ENCODE results near the gene CST9.

CST9 gene

DNA sequence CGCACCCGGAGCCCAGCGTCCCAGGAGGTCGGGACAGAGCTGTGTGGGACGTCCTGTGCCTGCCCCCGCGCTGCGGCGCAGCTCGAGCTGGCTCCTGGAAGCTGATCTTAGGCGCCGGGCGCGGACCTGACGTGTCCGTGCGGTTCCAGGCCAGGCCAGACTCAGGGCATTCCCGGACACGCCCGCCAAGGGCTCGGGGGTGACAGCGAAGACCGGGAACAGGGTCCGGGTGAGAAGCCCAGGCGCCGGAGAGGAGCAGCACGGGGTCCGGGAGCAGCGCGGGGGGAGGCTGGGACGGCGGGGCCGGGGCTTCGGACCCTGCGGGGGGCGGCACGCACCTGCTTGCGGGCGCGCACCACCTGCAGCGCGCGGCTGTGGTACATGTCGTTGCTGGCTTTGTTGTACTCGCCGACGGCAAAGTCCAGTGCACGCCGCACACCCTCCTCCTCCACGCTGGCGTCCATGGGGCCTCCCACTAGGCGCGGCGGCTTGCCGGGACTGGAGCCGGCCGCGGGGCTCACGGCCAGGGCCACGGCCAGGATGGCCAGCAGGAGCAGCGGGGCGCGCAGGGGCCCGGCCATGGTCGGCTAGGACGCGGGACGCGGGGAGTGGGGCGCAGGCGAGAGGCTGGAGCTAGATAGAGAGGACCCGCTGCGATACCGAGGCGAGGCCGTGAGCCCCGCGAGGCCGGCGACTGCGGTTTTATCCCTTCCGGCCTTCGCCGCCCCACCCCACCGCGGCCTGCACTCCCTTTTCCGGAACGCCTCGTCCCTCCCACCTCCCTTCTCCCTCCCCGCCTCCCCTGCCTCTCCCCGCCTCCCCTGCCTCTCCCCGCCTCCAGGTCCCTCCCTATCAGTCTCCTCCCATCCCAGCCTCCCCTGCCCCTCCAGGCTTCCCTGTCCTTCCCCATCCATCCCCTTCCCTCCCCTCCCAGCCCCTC, 31.8 kb upstream of the CST9 start, which contains the start of gene CST3:
TSS of gene CST3 (minus strand) at position 674 of the 940 bp plus-strand sequence. CDS start at position 581, 93 bp downstream.
- TF ChIP-seq RAD21 (IDR thresholded peaks at IDR 0.05; ENCODE audit: low read depth): no peak
- no peak; the same call in 1 of the 2 replicates for TF ChIP-seq ZBTB7A (IDR thresholded peaks at IDR 0.05; ENCODE audit: low read depth)
- TF ChIP-seq TAF1 (IDR thresholded peaks at IDR 0.05; ENCODE audit: low read depth): 0 out of 2 replicates have a peak, but pooled peaks have one; percentile 27
- peak; percentile 28; the same call in 1 of the 2 replicates for TF ChIP-seq TCF12 (IDR thresholded peaks at IDR 0.05; ENCODE audit: low read depth)
- no peak for TF ChIP-seq CREB1 (IDR thresholded peaks at IDR 0.05; ENCODE audit: low read depth)
- TF ChIP-seq MAX (IDR thresholded peaks at IDR 0.05): peak; percentile 76; the same call in 1 of the 2 replicates

DNA sequence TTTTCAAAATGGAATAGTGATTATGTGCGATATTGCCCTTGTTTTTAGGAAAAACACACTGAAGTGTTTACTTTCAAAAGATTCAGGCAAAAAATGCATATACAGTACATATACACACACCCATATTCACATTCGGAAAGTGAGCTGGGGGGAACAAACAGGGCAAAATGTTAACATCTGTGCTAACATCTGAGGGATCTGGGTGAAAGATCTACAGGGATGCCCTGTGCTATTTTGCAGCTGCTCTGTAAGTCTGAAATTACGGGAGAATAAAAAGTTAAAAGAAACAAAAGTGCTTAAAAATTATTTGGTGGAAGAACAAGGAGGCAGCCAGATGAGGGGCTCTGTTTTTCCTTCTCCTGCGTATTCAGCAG, 31.2 kb upstream of the CST9 start:
- TF ChIP-seq TCF12 (IDR thresholded peaks at IDR 0.05; ENCODE audit: low read depth) (no peak), TEAD4 (IDR thresholded peaks at IDR 0.05) (no peak), ZBTB7A (IDR thresholded peaks at IDR 0.05; ENCODE audit: low read depth) (no peak), CREB1 (IDR thresholded peaks at IDR 0.05; ENCODE audit: low read depth) (no peak), EP300 (IDR thresholded peaks at IDR 0.05; ENCODE audit: borderline replicate concordance) (no peak), REST (IDR thresholded peaks at IDR 0.05; ENCODE audit: low read depth) (no peak)

DNA sequence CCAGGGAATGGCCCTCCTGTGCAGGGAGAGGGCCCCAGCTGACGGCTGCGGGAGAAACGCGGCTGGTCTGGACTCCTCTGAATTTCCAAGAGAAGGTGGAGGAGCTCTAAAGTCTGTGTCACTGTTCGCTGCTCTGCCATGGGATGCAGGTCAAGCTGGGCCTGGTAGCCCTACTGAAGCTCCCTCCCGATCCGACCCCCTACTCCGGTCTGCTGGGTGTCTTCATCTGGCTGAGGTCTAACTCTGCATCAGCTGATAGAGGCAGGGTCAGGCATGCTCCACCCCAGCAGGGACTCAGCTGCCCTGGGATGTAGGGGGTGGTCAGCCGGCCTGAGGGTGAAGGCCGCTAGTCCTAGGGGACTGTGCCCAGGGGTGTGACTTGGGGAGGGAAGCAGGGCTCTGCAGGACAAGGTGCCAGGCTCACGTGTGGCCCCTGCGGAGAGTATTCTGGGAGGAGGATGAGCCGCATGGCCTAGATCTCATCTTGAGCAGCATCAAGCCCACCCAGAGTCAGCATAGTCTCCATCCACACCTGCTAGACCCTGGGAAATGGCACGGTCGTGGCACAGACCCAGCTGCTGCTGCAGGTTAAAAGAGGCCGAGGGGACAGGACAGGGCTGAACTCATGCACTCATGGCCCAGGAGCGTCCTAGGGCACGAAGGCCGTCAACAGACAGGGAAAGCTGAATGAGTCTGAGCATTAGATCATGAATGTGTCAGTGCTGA, 30.6 kb upstream of the CST9 start:
- TF ChIP-seq REST (IDR thresholded peaks at IDR 0.05; ENCODE audit: low read depth) (no peak), YY1 (IDR thresholded peaks at IDR 0.05; ENCODE audit: low read depth) (no peak), CEBPB (IDR thresholded peaks at IDR 0.05) (no peak), EGR1 (IDR thresholded peaks at IDR 0.05) (no peak), FOXM1 (IDR thresholded peaks at IDR 0.05; ENCODE audit: borderline replicate concordance, low read depth) (no peak), TCF12 (IDR thresholded peaks at IDR 0.05; ENCODE audit: low read depth) (no peak), TEAD4 (IDR thresholded peaks at IDR 0.05) (no peak), ZBTB7A (IDR thresholded peaks at IDR 0.05; ENCODE audit: low read depth) (no peak), MAX (IDR thresholded peaks at IDR 0.05) (no peak), TAF1 (IDR thresholded peaks at IDR 0.05; ENCODE audit: low read depth) (no peak), EP300 (IDR thresholded peaks at IDR 0.05; ENCODE audit: borderline replicate concordance) (no peak), RAD21 (IDR thresholded peaks at IDR 0.05; ENCODE audit: low read depth) (no peak), CREB1 (IDR thresholded peaks at IDR 0.05; ENCODE audit: low read depth) (no peak), NFIC (IDR thresholded peaks at IDR 0.05) (no peak)
- TF ChIP-seq, protein P1, sequence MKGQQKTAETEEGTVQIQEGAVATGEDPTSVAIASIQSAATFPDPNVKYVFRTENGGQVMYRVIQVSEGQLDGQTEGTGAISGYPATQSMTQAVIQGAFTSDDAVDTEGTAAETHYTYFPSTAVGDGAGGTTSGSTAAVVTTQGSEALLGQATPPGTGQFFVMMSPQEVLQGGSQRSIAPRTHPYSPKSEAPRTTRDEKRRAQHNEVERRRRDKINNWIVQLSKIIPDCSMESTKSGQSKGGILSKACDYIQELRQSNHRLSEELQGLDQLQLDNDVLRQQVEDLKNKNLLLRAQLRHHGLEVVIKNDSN (IDR thresholded peaks at IDR 0.05): no peak

- TF ChIP-seq RAD21 (IDR thresholded peaks at IDR 0.05; ENCODE audit: low read depth) (no peak), CEBPB (IDR thresholded peaks at IDR 0.05) (no peak), FOXM1 (IDR thresholded peaks at IDR 0.05; ENCODE audit: borderline replicate concordance, low read depth) (no peak), NFIC (IDR thresholded peaks at IDR 0.05) (no peak), CREB1 (IDR thresholded peaks at IDR 0.05; ENCODE audit: low read depth) (no peak), ZBTB7A (IDR thresholded peaks at IDR 0.05; ENCODE audit: low read depth) (no peak), MAX (IDR thresholded peaks at IDR 0.05) (no peak), EGR1 (IDR thresholded peaks at IDR 0.05) (no peak), TCF12 (IDR thresholded peaks at IDR 0.05; ENCODE audit: low read depth) (no peak), REST (IDR thresholded peaks at IDR 0.05; ENCODE audit: low read depth) (no peak), EP300 (IDR thresholded peaks at IDR 0.05; ENCODE audit: borderline replicate concordance) (no peak), YY1 (IDR thresholded peaks at IDR 0.05; ENCODE audit: low read depth) (no peak), TEAD4 (IDR thresholded peaks at IDR 0.05) (no peak)
- TF ChIP-seq, protein P1 (IDR thresholded peaks at IDR 0.05): no peak
Observed at GRCh38 chr20:23634985-23635767, 29.5 kb upstream of the CST9 start.

Data from Ishikawa (cell line).